HG03442 (cell line): Measurements from ENCODE around the gene CCP110.

ENCODE experiments used
- ATAC-seq: cut with Tn5 transposase; IDR thresholded peaks from one replicate; pipeline ENCODE4 v1.9.1; 2021; ENCODE audit warnings: mild to moderate bottlenecking, moderate library complexity; ENCODE audit not compliant: unreplicated experiment

CCP110 gene

DNA sequence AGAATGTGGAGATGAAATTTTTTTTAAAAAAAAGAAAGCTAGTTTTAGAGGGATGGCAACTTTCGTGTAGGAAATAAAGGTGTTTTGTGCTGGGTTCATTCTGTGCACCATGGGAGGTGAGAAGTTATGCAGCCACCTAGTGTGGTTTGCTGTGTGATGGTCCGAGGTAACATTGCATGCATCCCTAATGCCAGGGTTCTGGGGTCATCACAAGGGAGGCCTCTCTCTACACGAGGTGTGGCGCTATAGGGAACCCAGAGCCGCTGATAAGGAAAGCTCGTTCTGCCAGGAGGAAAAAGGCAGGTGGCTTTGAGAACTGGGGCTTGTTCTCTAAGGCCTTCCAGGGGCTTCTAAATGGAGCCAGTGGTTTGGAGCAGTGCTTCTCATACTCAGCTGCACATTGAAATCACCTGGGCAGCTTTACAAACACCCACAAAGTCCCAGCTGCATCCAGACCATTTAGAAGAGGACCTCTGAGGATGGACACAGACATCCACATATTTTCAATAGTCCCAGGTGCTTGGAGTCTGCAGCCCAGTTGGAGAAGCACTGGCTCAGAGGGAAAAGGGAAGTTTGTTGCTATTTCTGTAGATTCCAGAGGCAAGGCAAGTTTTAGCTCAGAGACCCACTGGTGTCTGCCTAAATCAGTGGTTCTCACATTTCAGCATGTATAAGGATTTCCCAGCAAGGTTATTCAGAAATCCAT lies 75.2 kb downstream of the CCP110 start:
- no peak for ATAC-seq

DNA sequence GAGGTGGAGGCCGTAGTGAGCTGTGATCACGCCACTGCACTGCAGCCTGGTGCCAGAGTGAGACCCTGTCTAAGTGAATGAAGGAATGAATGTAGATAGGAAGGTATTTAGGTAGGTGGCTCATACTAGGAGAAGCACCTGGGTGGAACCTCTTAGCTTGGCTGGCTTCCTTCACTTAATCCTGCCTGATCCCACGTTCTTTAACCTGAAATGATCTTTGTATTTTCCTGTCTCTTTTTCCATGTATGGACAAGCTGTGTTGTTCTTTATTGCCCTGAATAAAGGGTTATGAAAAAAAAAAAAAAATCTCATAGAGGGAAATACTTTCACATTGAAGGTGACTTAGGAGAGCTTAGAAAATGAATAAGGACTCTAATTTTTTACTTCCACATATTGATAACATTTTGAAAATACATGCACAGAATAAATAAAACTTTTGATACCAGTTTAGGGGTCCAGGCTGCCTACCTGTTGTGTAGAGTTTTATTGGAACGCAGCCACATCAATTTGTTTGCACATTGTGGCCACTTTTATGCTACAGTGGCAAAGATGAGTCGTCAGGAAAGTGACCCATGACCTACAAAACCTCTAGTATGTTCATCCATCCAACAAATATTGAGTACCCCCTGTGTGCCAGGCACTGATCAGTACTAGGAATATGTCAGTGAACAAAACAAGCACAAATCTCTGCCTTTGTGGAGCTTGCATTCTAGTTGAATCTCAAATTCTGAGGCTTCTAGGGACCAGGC lies 76.4 kb downstream of the CCP110 start:
- ATAC-seq = no peak

DNA sequence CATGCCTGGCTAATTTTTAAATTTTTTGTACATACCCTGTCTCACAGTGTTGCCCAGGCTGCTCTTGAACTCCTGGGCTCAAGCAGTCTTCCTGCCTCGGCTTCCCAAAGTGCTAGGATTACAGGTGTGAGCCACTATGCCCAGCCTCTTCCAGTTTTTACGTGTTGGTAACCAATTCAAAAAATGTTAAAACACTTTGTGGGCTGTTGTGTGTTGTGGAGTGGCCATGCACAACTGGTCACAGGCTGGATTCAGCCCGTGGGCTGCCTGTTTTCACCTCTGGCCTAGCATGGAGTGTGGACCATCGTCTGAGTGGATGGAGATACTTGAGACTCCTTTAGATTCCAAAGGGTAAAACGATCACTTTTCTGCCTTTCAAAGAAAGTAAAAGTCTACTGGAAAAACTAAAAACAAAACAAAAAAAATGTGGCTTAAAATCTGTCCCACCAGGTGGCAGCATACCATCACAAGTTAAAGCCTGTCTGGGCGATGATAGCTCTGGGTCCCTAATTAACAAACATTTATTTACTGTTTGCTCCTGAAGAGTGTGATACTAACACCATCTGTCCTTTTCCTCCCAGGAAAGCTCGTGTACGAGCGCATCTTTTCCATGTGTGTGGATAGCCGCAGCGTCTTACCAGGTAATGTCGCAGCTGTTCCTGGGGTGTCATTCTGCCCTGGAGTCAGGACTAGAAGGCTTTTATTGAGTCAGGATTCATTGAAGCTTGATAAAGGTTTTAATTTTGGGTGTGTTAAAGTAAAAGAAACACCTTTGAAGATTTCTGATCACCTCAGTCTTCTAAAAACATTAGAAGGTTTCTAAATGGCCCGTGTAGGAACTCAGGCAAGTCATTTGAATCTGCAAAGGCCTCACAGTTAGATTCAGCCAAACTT lies 77.6 kb downstream of the CCP110 start:
- ATAC-seq = no peak
